Neural cell (in vitro differentiated cells): Measurements from ENCODE around the gene GYPC. TPM values are rescaled to one million over a fixed set of nuclear protein-coding genes. Genes with fewer than 3 reads are reported as not detected.

Experiments used
- H2AFZ ChIP-seq: fragments of 200-600, 300-800 bp; sonication (generic), shearing (Covaris generic); 2 replicates; pipeline ENCODE4 v1.6.0; 2014; ENCODE audit warnings: low read depth, mild to moderate bottlenecking, antibody characterized with exemption, low read length, moderate library complexity
- H3F3A ChIP-seq: fragments of 200-600 bp; shearing (Covaris generic); 2 replicates; pipeline ENCODE4 v1.6.1; 2016; ENCODE audit warnings: mild to moderate bottlenecking, moderate library complexity, mixed read lengths, antibody characterized with exemption, low read length; ENCODE audit not compliant: insufficient read depth, poor library complexity, severe bottlenecking
- H3K27ac ChIP-seq: fragments of 200-600, 300-800 bp; sonication (generic), shearing (Covaris generic); 2 replicates; pipeline ENCODE4 v1.5.1; 2014; ENCODE audit warnings: mild to moderate bottlenecking, low read length, moderate library complexity
- H3K27me3 ChIP-seq: fragments of 300-800, 200-600 bp; sonication (generic), shearing (Covaris generic); 2 replicates; pipeline ENCODE4 v1.6.0; 2014; ENCODE audit warnings: mild to moderate bottlenecking, low read depth, low read length, moderate library complexity; ENCODE audit not compliant: insufficient read depth
- H3K36me3 ChIP-seq: fragments of 300-800, 200-600 bp; sonication (generic), shearing (Covaris generic); 2 replicates; pipeline ENCODE4 v1.5.1; 2014; ENCODE audit warnings: mild to moderate bottlenecking, antibody characterized with exemption, low read length, moderate library complexity; ENCODE audit not compliant: insufficient read depth
- H3K4me2 ChIP-seq: fragments of 300-800, 200-600 bp; sonication (generic), shearing (Covaris generic); 2 replicates; pipeline ENCODE4 v1.6.0; 2014; ENCODE audit warnings: mild to moderate bottlenecking, low read length
- H3K4me3 ChIP-seq: fragments of 300-800, 200-600 bp; sonication (generic), shearing (Covaris generic); 2 replicates; pipeline ENCODE4 v1.5.1; 2014; ENCODE audit warnings: mild to moderate bottlenecking, low read length, moderate library complexity
- H3K79me2 ChIP-seq: fragments of 200-600 bp; shearing (Covaris generic); replicated peaks from 2 replicates; pipeline ENCODE4 v1.6.0; 2014; ENCODE audit warnings: mild to moderate bottlenecking, low read length, moderate library complexity; ENCODE audit not compliant: insufficient read depth
- H3K9ac ChIP-seq: fragments of 300-800, 200-600 bp; sonication (generic), shearing (Covaris generic); 2 replicates; pipeline ENCODE4 v1.6.1; 2016; ENCODE audit warnings: mild to moderate bottlenecking, low read length, mixed read lengths
- H3K9me2 ChIP-seq: fragments of 200-600 bp; shearing (Covaris generic); 2 replicates; pipeline ENCODE4 v1.6.1; 2016; ENCODE audit warnings: mild to moderate bottlenecking, low read length, mixed read lengths; ENCODE audit not compliant: insufficient read depth
- H3K9me3 ChIP-seq: fragments of 200-600, 300-800 bp; sonication (generic), shearing (Covaris generic); 2 replicates; pipeline ENCODE4 v1.6.1; 2016; ENCODE audit warnings: mild to moderate bottlenecking, mixed run types, low read length, moderate library complexity, mixed read lengths
- H4K20me1 ChIP-seq: fragments of 200-600 bp; shearing (Covaris generic); 2 replicates; pipeline ENCODE4 v1.6.1; 2016; ENCODE audit warnings: mild to moderate bottlenecking, mixed run types; ENCODE audit not compliant: insufficient read depth
- CTCF ChIP-seq: fragments of 450-650 bp; IDR thresholded peaks from 2 replicates; pipeline ENCODE4 v1.5.1; 2014; ENCODE audit warnings: antibody characterized with exemption, mild to moderate bottlenecking, moderate library complexity; ENCODE audit not compliant: poor library complexity, severe bottlenecking
- EP300 ChIP-seq: fragments of 450-650 bp; conservative IDR thresholded peaks from 2 replicates; pipeline ENCODE4 v1.6.1; 2014; ENCODE audit warnings: antibody characterized with exemption, mild to moderate bottlenecking, moderate library complexity; ENCODE audit not compliant: poor library complexity, severe bottlenecking
- EZH2 ChIP-seq: fragments of 200-600, 300-800 bp; shearing (Covaris generic), sonication (generic); IDR thresholded peaks from 2 replicates; pipeline ENCODE4 v1.6.1; 2014; ENCODE audit warnings: antibody characterized with exemption, low read length, borderline replicate concordance, mild to moderate bottlenecking; ENCODE audit not compliant: insufficient read depth, poor library complexity, severe bottlenecking
- MXI1 ChIP-seq: fragments of 450-650 bp; conservative IDR thresholded peaks from 2 replicates; pipeline ENCODE4 v1.6.1; 2014; ENCODE audit warnings: antibody characterized with exemption, mild to moderate bottlenecking; ENCODE audit not compliant: poor library complexity, severe bottlenecking
- POLR2AphosphoS5 ChIP-seq: IDR thresholded peaks from 2 replicates; pipeline ENCODE4 v1.6.1; 2012
- RAD21 ChIP-seq: fragments of 450-650 bp; conservative IDR thresholded peaks from 2 replicates; pipeline ENCODE4 v1.6.1; 2014; ENCODE audit warnings: antibody characterized with exemption, mild to moderate bottlenecking, moderate library complexity
- REST ChIP-seq: IDR thresholded peaks from 2 replicates; pipeline ENCODE4 v1.6.1; 2012; ENCODE audit warnings: borderline replicate concordance
- SMC3 ChIP-seq: fragments of 450-650 bp; conservative IDR thresholded peaks from 2 replicates; pipeline ENCODE4 v1.6.1; 2014; ENCODE audit warnings: antibody characterized with exemption, mild to moderate bottlenecking, moderate library complexity; ENCODE audit not compliant: poor library complexity
- TAF1 ChIP-seq: IDR thresholded peaks from 2 replicates; pipeline ENCODE4 v1.6.1; 2012; ENCODE audit warnings: low read depth
- polyA plus RNA-seq: library from polyadenylated mRNA; depleted of rRNA; stranded (reverse); fragments of >200 nt; gene quantifications from 2 replicates; pipeline ENCODE4 v1.2.3, GENCODE V29; 2014

GYPC gene
- polyA plus RNA-seq, 1 donor from 2014 or later = 0.40 TPM

DNA sequence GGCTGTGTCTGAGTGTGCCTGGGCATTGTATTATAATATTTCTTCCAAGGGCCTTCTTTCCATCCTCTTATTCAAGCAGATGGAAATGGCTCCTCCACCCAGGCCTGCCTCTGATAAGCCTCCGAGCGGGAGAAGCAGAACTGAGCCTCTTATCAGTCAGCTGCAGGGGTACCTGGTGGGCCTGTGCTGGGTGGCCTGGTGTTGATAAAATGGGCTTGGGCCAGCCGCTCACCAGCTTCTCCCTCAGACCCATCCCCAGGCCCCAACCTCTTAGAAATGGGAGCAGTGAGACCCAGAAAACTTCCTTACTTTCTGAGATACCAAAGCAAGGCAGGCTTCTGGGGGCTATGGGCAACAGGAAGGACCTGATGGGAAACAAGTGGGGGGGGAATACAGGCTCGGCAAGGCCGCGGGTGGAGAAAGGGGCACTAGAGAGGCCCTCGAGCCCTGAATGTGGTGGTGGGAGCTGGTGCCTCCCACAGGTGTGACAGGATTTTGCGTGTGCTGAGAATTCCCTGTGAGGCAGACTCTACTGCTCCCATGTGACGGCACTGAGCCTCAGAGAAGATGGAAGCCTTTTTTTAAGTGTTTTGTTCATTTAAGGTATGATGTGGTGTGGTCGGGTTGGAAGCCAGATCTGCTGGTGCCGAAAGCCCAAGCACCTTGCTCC, 18.3 kb downstream of the GYPC start:
- no peak overlapping the region for H2AFZ ChIP-seq
- H3K79me2 ChIP-seq = no peaks in the 10 kb centered on the region
- no peak for TF ChIP-seq CTCF
- no peak for TF ChIP-seq REST
- no peak for TF ChIP-seq RAD21
- no peak for TF ChIP-seq MXI1
- no peak for TF ChIP-seq EZH2
- no peak for TF ChIP-seq POLR2AphosphoS5
- TF ChIP-seq SMC3 = no peak
- no peak for TF ChIP-seq TAF1
- H3K9ac ChIP-seq = no peak overlapping the region
- H3F3A ChIP-seq = no peaks in the 10 kb centered on the region
- no peaks in the 10 kb centered on the region for H3K27me3 ChIP-seq
- no peak overlapping the region for H3K4me2 ChIP-seq
- H4K20me1 ChIP-seq = no peaks in the 10 kb centered on the region
- no peak overlapping the region for H3K27ac ChIP-seq
- H3K9me2 ChIP-seq = no peaks in the 10 kb centered on the region
- H3K36me3 ChIP-seq = no peaks in the 10 kb centered on the region
- no peak overlapping the region for H3K4me3 ChIP-seq
- peaks cover 6% of the 10 kb centered on the region for H3K9me3 ChIP-seq

DNA sequence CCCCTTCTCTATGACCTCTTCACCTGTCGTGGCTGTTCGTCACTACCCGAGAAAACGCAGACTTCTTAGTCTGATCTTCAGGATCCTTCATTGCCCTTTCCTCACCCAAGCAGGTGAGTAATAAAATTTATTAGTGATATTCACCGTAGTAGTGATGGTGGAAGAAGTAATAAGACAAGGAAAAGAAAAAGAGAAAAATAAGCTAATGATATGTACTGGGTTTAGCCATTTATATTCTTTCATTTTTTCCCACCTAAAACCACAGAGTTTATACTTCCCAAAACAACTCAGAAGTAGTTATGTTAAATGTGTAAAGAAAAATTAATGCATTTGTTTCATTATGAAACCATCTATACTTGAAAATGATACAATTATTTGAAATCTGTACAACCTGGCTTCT, 19.7 kb downstream of the GYPC start:
- H2AFZ ChIP-seq = no peak overlapping the region

More for the DNA sequence above, 19.7 kb downstream of the GYPC start:
- Histone ChIP-seq H3K4me3 (no peak overlapping the region), H3F3A (no peaks in the 10 kb centered on the region), H3K4me2 (no peak overlapping the region), H3K9me2 (no peaks in the 10 kb centered on the region), H3K9ac (no peak overlapping the region), H3K9me3 (peaks cover 6% of the 10 kb centered on the region), H3K36me3 (no peaks in the 10 kb centered on the region), H3K27me3 (no peaks in the 10 kb centered on the region), H4K20me1 (no peaks in the 10 kb centered on the region), H3K79me2 (no peaks in the 10 kb centered on the region), H3K27ac (no peak overlapping the region)
- no peak for TF ChIP-seq SMC3
- no peak for TF ChIP-seq CTCF
- no peak for TF ChIP-seq POLR2AphosphoS5
- no peak for TF ChIP-seq MXI1
- TF ChIP-seq EZH2 = no peak
- TF ChIP-seq REST = no peak
- no peak for TF ChIP-seq TAF1
- no peak for TF ChIP-seq EP300
- TF ChIP-seq RAD21 = no peak
